HepG2 (cell line): ENCODE results near the gene COL4A2. TPM values are rescaled to one million over a fixed set of nuclear protein-coding genes. Genes with fewer than 3 reads are reported as not detected.

Experiments used
- ATAC-seq: fragments of 200-7000 bp; cut with Tn5 transposase; 3 replicates; pipeline ENCODE4 v1.9.1; 2020; ENCODE audit warnings: mild to moderate bottlenecking, moderate library complexity
- BruUV-seq: library from RNA; stranded (reverse); fragments of 400-500 nt; replicated peaks from 2 replicates; lab custom pipeline; 2021; lab: Mats Ljungman, UMichigan
- CTCF ChIA-PET: fragments of 300-600 bp; formaldehyde crosslinking; extraction: SDS; loops from one replicate; lab custom pipeline; 2021; ENCODE audit warnings: low total read pairs, inconsistent platforms, low intra/inter-chr PET ratio; lab: Yijun Ruan, JAX
- POLR2A ChIA-PET: fragments of 350-600 bp; sonication (Branson Sonifier 250); formaldehyde crosslinking; loops from one replicate; lab custom pipeline; 2020; ENCODE audit warnings: antibody characterized with exemption, inconsistent platforms; lab: Yijun Ruan, JAX
- DNase-seq: peaks from one replicate; pipeline ENCODE4 v3.0.0-alpha.2; 2015; ENCODE audit warnings: low spot score
- FAIRE-seq: peaks from 3 replicates; lab custom pipeline; 2011; peaks lifted over from hg19 to GRCh38; lab: Jason Lieb, UNC
- H2AFZ ChIP-seq: one replicate; pipeline ENCODE4 v1.6.1; 2011; ENCODE audit warnings: low read length, inconsistent platforms
- H3K27ac ChIP-seq: fragments of 300-600 bp; 3 replicates; pipeline ENCODE4 v1.8.0; 2011; ENCODE audit warnings: mixed run types, mild to moderate bottlenecking, mixed read lengths, low read length, inconsistent platforms; ENCODE audit not compliant: insufficient read depth; ENCODE audit errors: extremely low read length
- H3K27me3 ChIP-seq, 2 experiments: fragments of 200-600 bp in 1 of 2; 2 replicates in 1 of 2; 3 replicates in 1 of 2; pipeline versions ENCODE4 v1.6.0 to v1.8.0; 2011; ENCODE audit warnings: low read length in 2 of 2, mild to moderate bottlenecking in 2 of 2, moderate library complexity in 2 of 2, inconsistent platforms in 1 of 2; ENCODE audit not compliant: insufficient read depth in 2 of 2, control insufficient read depth in 1 of 2
- H3K36me3 ChIP-seq, 2 experiments: fragments of 200-600 bp in 1 of 2; replicated peaks in 1 of 2; 2 replicates in 1 of 2; 3 replicates in 1 of 2; pipeline versions ENCODE4 v1.5.1 to v1.8.0; 2011; ENCODE audit warnings: low read length in 2 of 2, inconsistent platforms in 1 of 2; ENCODE audit not compliant: insufficient read depth in 2 of 2, control insufficient read depth in 1 of 2
- H3K4me1 ChIP-seq: 2 replicates; pipeline ENCODE4 v1.5.1; 2012; ENCODE audit warnings: low read length, inconsistent platforms; ENCODE audit not compliant: insufficient read depth
- H3K4me2 ChIP-seq: 2 replicates; pipeline ENCODE4 v1.6.0; 2011; ENCODE audit warnings: low read depth, low read length, inconsistent platforms
- H3K4me3 ChIP-seq, 3 experiments: fragments of 200-600 bp in 1 of 3; sonication (generic), shearing (Covaris generic) in 1 of 3; replicated peaks in 1 of 3; 2 replicates each; pipeline ENCODE4 v1.5.1; 2011 to 2016; ENCODE audit warnings: low read length in 3 of 3, inconsistent platforms in 2 of 3, low read depth in 2 of 3, mild to moderate bottlenecking in 2 of 3, control low read depth in 1 of 3, mixed read lengths in 1 of 3; ENCODE audit not compliant: insufficient read depth in 1 of 3
- H3K79me2 ChIP-seq: one replicate; pipeline ENCODE4 v1.6.1; 2011; ENCODE audit warnings: low read length, inconsistent platforms; ENCODE audit not compliant: insufficient read depth
- H3K9ac ChIP-seq: 2 replicates; pipeline ENCODE4 v1.6.0; 2011; ENCODE audit warnings: mild to moderate bottlenecking, low read depth, low read length, inconsistent platforms; ENCODE audit not compliant: insufficient read depth
- H3K9me3 ChIP-seq: 2 replicates; pipeline ENCODE4 v1.5.1; 2012; ENCODE audit warnings: mild to moderate bottlenecking, low read length
- H4K20me1 ChIP-seq: 2 replicates; pipeline ENCODE4 v1.6.0; 2011; ENCODE audit warnings: inconsistent platforms, mild to moderate bottlenecking, low read length, moderate library complexity; ENCODE audit not compliant: insufficient read depth
- MTF1 ChIP-seq: sonication (generic); formaldehyde crosslinking; IDR thresholded peaks from 2 replicates; pipeline ENCODE4 v1.5.0; 2020; ENCODE audit warnings: missing genetic modification reagents
- NRL ChIP-seq: sonication (generic); formaldehyde crosslinking; IDR thresholded peaks from 2 replicates; pipeline ENCODE4 v1.5.0; 2020; ENCODE audit warnings: missing genetic modification reagents, mild to moderate bottlenecking, moderate library complexity, borderline replicate concordance
- RFX1 ChIP-seq: fragments of 450-650 bp; IDR thresholded peaks from 2 replicates; pipeline ENCODE4 v1.6.1; 2017
- XBP1 ChIP-seq: sonication (generic); formaldehyde crosslinking; IDR thresholded peaks from 2 replicates; pipeline ENCODE4 v1.5.0; 2020; ENCODE audit warnings: missing genetic modification reagents
- ZFP41 ChIP-seq: sonication (generic); formaldehyde crosslinking; IDR thresholded peaks from 2 replicates; pipeline ENCODE4 v1.4.0; 2020; ENCODE audit warnings: mild to moderate bottlenecking, missing genetic modification reagents, borderline replicate concordance
- ZNF232 ChIP-seq: sonication (generic); formaldehyde crosslinking; IDR thresholded peaks from 2 replicates; pipeline ENCODE4 v1.4.0; 2020; ENCODE audit warnings: missing genetic modification reagents, borderline replicate concordance
- ZNF407 ChIP-seq: sonication (generic); formaldehyde crosslinking; IDR thresholded peaks from one replicate; pipeline ENCODE4 v1.5.1; 2020; ENCODE audit warnings: mild to moderate bottlenecking, missing genetic modification reagents; ENCODE audit errors: not compliant biosample characterization
- ZNF772 ChIP-seq: sonication (generic); formaldehyde crosslinking; IDR thresholded peaks from 2 replicates; pipeline ENCODE4 v1.5.0; 2020; ENCODE audit warnings: mild to moderate bottlenecking, missing genetic modification reagents
- ZSCAN22 ChIP-seq: sonication (generic); formaldehyde crosslinking; IDR thresholded peaks from 2 replicates; pipeline ENCODE4 v1.4.0; 2020; ENCODE audit warnings: mild to moderate bottlenecking, missing genetic modification reagents
- WGBS: methylation state at CpG from one replicate; pipeline ENCODE4 v1.1.6; 2017; ENCODE audit warnings: low lambda C conversion rate; 5-methylcytosine and 5-hydroxymethylcytosine counted together
- in situ Hi-C: cut with HindIII; loops from 2 replicates; pipeline ENCODE4 v1.10.0; 2017; ENCODE audit warnings: low pct_unique_long_range_greater_than_20kb; ENCODE audit not compliant: extremely low pct_ligation_motif_present
- intact Hi-C: fragments of 100-400 bp; cut with micrococcal nuclease; formaldehyde crosslinking; loops from one replicate; pipeline ENCODE4 v1.10.0; 2022; ENCODE audit not compliant: unreplicated experiment
- polyA plus RNA-seq, 8 experiments: library from polyadenylated mRNA; depleted of rRNA in 3 of 8; stranded (reverse) in 7 of 8; unstranded in 1 of 8; fragments of >200 nt; fragmentation: Illumina TruSeq in 4 of 8; extraction: Trizol in 4 of 8; gene quantifications; 2 replicates each; pipeline versions ENCODE4 v1.2.1 to v1.2.3, GENCODE V29; 2011 to 2016; ENCODE audit warnings: low read depth in 4 of 8, missing spikeins in 1 of 8, mixed read lengths in 1 of 8; ENCODE audit not compliant: insufficient read depth in 1 of 8
- total RNA-seq, 5 experiments: library from RNA; depleted of rRNA; stranded (reverse); fragments of >200 nt; fragmentation: Illumina TruSeq; extraction: Trizol; gene quantifications; 2 replicates each; pipeline ENCODE4 v1.2.3, GENCODE V29; 2016; ENCODE audit warnings: low read depth in 1 of 5
- TF ChIP-seq, protein P1 (sequence below): sonication (generic); formaldehyde crosslinking; IDR thresholded peaks from 2 replicates; pipeline ENCODE4 v1.4.0; 2020; ENCODE audit warnings: missing genetic modification reagents, borderline replicate concordance

Gene COL4A2
- total and polyA plus RNA-seq, 2 of the 13 experiments (the other 11 are each of a cell fraction or from before 2014, with no cell fraction given): 0.22 to 1.9 TPM

DNA sequence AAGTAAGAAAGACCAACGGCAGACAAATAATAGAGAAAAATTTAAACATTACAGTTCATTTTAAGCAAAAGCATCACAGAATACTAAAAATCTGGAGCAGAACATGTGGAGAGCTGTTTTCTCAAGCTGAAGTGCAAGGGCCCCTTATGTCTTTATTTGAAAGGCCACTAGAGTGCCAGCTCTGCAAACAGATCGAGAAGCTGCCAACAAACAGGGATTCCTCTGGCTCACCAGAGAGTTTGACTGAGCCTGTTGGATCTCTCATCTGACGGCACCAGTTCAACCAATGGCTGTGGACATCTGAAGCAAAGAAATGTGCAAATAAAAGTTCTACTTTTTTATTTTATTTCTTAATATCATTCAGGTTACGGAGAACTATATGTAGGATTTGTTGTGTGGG is 119.7 kb downstream of the COL4A2 start:
- Histone ChIP-seq H3K27me3 (peaks cover 1 to 33% of the 10 kb centered on the region in 2 experiments; a peak in 4 of 5 replicates), H3K36me3 (no peaks in the 10 kb centered on the region), H3K27ac (no peak overlapping the region), H3K4me2 (no peak overlapping the region), H3K4me1 (no peaks in the 10 kb centered on the region), H3K79me2 (no peaks in the 10 kb centered on the region), H3K9ac (no peak overlapping the region), H4K20me1 (no peaks in the 10 kb centered on the region), H3K9me3 (no peaks in the 10 kb centered on the region), H3K4me3 (no peak overlapping the region), H2AFZ (no peak overlapping the region)
- 40% methylated on average over 4 of the region's 4 CpGs for WGBS
- intact Hi-C loops (no loop called here), in situ Hi-C loops (no loop called here)
- ATAC-seq: no peak
- BruUV-seq: no TSS peak
- FAIRE-seq: no peak
- DNase-seq: no peak
- ChIA-PET CTCF (no interaction called here), POLR2A (no interaction called here)
- TF ChIP-seq ZNF232 (no peak), ZNF407 (CRISPR knock-in tag) (no peak), ZFP41 (CRISPR knock-in tag) (no peak), NRL (no peak), ZSCAN22 (CRISPR knock-in tag) (no peak), RFX1 (no peak), MTF1 (CRISPR knock-in tag) (no peak), XBP1 (CRISPR knock-in tag) (no peak), ZNF772 (CRISPR knock-in tag) (no peak)
- TF ChIP-seq, protein P1, sequence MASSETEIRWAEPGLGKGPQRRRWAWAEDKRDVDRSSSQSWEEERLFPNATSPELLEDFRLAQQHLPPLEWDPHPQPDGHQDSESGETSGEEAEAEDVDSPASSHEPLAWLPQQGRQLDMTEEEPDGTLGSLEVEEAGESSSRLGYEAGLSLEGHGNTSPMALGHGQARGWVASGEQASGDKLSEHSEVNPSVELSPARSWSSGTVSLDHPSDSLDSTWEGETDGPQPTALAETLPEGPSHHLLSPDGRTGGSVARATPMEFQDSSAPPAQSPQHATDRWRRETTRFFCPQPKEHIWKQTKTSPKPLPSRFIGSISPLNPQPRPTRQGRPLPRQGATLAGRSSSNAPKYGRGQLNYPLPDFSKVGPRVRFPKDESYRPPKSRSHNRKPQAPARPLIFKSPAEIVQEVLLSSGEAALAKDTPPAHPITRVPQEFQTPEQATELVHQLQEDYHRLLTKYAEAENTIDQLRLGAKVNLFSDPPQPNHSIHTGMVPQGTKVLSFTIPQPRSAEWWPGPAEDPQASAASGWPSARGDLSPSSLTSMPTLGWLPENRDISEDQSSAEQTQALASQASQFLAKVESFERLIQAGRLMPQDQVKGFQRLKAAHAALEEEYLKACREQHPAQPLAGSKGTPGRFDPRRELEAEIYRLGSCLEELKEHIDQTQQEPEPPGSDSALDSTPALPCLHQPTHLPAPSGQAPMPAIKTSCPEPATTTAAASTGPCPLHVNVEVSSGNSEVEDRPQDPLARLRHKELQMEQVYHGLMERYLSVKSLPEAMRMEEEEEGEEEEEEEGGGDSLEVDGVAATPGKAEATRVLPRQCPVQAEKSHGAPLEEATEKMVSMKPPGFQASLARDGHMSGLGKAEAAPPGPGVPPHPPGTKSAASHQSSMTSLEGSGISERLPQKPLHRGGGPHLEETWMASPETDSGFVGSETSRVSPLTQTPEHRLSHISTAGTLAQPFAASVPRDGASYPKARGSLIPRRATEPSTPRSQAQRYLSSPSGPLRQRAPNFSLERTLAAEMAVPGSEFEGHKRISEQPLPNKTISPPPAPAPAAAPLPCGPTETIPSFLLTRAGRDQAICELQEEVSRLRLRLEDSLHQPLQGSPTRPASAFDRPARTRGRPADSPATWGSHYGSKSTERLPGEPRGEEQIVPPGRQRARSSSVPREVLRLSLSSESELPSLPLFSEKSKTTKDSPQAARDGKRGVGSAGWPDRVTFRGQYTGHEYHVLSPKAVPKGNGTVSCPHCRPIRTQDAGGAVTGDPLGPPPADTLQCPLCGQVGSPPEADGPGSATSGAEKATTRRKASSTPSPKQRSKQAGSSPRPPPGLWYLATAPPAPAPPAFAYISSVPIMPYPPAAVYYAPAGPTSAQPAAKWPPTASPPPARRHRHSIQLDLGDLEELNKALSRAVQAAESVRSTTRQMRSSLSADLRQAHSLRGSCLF (CRISPR knock-in tag): no peak
